Stimulated activated CD4-positive, alpha-beta T cell treated with anti-CD3 and anti-CD28 coated beads, Interleukin-2, amount 100 ng/mL, for 4 hours (primary cell): ENCODE results near the gene ENAM.
"Not testable (repeated sequence)": the region's sequence is repeated elsewhere in the genome, so short reads cannot be mapped to it uniquely, and the experiment has no call there.

Experiments used
- DNase-seq: peaks from one replicate; pipeline ENCODE4 v3.0.0-alpha.2; 2020; ENCODE audit warnings: low read depth

The ENAM gene

GRCh38 chr4:70629469-70630090 is 1.0 kb downstream of the ENAM start:
- no peak for DNase-seq

- DNase-seq: no peak
Observed at GRCh38 chr4:70630162-70630561, 1.6 kb downstream of the ENAM start.

- DNase-seq: no peak
Observed at GRCh38 chr4:70632028-70632427, 3.5 kb downstream of the ENAM start.

DNA sequence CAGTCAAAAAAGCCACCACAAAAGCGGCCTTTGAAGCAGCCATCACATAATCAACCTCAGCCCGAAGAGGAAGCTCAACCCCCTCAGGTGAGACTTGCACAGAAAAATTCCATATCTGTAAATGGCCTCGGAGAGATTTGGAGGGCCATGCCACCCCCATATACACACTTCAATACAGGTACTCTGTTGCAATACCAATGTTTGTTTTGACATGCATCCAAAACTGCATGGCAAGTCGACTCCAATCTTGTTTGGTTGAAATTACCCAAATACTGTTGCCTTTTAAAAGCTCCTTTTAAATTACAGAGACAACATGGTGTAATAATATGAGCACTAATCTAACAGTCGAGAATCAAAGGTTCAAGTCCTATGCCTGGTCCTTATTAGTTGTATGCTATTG is 5.9 kb downstream of the ENAM start:
- no peak for DNase-seq

GRCh38 chr4:70637239-70637913 is 8.8 kb downstream of the ENAM start:
- DNase-seq: no peak

GRCh38 chr4:70640192-70640591 is 11.6 kb downstream of the ENAM start:
- DNase-seq: no peak

- DNase-seq: not testable (repeated sequence)
Observed at GRCh38 chr4:70650741-70651140, 22.2 kb downstream of the ENAM start.

GRCh38 chr4:70651864-70652506 is 23.4 kb downstream of the ENAM start:
- no peak for DNase-seq

GRCh38 chr4:70654605-70655011 is 26.1 kb downstream of the ENAM start:
- no peak for DNase-seq

- no peak for DNase-seq
Observed at GRCh38 chr4:70657326-70657725, 28.8 kb downstream of the ENAM start.

- no peak for DNase-seq
Observed at GRCh38 chr4:70658418-70658817, 29.9 kb downstream of the ENAM start.

DNA sequence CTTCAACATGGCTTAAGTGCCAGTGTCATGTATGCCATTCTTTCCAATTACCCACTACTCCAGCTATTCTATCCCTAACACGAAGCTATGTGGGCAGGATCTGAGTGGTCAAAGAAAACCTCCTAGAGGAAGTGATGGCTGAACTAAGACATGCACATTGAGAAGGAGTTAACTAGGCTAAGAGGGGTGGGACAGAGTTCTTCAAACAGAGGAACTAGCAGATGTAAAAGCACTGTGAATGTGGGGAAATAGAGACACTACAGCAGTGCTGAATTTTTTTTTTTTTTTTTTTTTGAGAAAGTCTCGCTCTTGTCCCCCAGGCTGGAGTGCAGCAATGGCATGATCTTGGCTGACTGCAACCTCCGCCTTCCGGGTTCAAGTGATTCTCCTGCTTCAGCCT is 31.6 kb downstream of the ENAM start:
- no peak for DNase-seq

GRCh38 chr4:70661309-70661922 is 32.9 kb downstream of the ENAM start:
- DNase-seq: not testable (repeated sequence)

DNA sequence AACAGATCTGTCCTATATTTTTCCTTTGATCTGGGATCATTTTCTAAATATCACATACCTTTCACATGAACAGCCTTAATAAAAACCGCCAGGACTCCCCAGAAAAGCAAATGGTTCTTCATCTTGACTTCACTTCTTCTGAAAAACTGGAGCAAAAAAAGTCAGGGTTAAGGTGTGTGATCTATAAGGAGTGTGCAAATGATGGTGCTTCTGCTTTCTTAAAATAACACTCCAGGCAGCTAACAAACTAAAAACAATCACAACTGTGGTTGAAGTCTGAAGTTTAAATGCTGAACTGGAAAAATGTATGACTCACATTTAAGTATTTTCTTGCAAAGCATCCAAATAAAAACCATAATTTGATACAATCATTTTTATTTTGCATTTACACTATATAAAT is 37.8 kb downstream of the ENAM start, which contains the start of gene JCHAIN:
TSS of gene JCHAIN (minus strand) at position 140 of the 400 bp plus-strand sequence. CDS start at position 122, 18 bp downstream.
- DNase-seq: no peak

- no peak for DNase-seq
Observed at GRCh38 chr4:70667740-70668535, 39.4 kb downstream of the ENAM start.

DNA sequence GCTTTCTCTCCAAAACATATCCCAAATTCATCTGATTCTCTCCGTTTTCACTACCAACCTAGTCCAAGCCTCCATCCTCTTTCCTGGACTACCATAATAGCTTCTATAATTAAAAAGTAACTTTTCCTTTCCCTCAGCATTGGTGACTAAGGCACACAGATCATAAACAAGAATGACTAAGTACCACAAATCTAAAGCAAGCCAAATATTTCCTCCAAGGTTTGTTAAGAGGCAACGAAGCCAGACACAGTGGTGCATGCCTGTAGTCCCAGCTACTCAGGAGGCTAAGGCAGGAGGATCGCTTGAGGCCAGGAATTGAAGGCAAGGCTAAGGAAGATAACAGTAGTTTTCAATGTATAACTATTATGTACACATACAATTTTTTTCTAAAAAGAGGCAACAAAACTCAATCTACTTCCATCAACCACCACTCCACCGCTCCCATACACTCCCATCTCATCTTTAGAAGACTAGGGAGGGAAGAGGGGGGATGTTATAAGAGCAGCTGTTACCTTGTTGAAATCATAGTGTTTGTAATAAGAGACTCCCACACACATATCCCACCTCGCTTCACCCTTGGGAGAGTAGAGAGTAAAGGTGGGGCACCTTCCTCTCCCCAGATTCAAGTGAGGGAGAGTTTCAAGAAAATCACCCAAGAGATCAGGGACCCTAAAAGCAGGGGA is 41.9 kb downstream of the ENAM start:
- no peak for DNase-seq

DNA sequence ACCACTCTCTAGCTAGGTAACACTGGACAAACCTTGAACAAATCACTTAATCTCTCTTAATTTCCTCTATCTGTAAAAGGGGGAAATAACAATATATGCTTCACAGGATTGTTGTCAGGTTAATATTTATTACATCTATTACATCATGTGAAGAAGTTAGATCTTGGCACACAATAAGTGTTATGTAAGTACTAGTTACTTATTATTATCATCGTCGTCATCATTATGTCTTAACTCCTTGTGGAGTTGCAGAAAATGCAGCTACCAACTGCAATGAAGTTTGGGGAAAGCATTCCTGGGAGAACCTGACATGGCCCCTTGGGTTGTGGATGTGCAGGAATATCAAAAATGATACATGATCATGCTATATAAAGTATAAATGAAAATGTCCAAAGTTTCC is 42.5 kb downstream of the ENAM start:
- DNase-seq: no peak

DNA sequence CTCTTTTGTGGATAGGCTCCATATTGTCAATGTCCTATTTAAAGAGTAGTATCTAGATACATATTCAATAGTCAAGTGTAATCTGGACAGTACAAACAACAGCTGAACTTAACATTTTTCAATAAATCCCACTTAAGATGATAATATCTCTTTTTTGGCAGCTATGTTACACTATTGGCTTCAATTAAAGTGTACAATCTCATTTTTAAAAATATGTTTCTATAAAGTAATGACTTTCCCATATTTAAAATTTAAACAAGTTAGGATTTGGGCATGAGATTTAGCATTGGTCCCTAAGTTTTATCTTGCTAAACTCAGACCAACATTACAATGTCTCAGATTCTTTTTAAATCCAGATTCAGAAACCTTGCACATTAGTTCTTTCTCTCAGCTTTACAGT is 45.6 kb downstream of the ENAM start:
- no peak for DNase-seq

GRCh38 chr4:70674731-70675130 is 46.2 kb downstream of the ENAM start:
- no peak for DNase-seq

GRCh38 chr4:70676554-70677090 is 48.1 kb downstream of the ENAM start:
- no peak for DNase-seq

GRCh38 chr4:70678383-70678999 is 49.9 kb downstream of the ENAM start:
- DNase-seq: no peak
